Measurements from ENCODE around the gene VMO1.

DNA sequence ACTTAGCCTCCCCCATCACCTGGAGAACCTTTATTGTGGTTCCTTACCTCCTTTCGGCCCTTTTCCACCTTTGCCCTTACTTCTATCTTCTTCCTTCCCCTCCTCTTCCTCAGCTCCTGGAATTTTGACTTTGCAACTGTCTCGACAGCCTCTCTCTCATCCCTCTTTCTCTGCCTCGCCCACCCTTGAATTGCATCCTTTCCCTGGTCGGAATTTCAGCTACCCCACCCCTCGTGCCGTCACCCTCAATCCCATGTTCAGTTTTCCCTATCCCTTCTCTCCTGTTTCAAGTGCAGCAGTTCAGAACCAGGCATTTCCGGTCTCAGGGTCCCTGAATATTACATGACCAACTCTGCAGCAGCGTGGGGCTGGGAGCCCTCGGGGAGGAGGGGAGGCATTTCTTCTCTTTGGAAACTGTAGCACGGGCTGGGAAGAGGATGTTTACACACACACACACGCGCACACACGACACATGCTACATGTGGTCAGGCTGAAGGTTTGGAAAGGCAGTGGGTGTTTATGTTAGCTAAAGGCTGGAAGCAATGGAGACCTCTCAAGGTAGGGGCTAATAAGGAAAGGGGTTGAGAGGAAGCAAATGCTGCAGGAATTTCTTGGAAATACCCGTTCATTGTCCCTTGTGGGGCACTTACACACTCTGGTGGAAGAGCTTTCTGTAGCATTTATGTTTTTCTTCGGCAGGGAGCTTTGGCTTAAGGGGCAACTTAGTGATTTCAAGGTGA lies 47.9 kb upstream of the VMO1 start:
- TF ChIP-seq, protein P1, sequence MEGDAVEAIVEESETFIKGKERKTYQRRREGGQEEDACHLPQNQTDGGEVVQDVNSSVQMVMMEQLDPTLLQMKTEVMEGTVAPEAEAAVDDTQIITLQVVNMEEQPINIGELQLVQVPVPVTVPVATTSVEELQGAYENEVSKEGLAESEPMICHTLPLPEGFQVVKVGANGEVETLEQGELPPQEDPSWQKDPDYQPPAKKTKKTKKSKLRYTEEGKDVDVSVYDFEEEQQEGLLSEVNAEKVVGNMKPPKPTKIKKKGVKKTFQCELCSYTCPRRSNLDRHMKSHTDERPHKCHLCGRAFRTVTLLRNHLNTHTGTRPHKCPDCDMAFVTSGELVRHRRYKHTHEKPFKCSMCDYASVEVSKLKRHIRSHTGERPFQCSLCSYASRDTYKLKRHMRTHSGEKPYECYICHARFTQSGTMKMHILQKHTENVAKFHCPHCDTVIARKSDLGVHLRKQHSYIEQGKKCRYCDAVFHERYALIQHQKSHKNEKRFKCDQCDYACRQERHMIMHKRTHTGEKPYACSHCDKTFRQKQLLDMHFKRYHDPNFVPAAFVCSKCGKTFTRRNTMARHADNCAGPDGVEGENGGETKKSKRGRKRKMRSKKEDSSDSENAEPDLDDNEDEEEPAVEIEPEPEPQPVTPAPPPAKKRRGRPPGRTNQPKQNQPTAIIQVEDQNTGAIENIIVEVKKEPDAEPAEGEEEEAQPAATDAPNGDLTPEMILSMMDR (IDR thresholded peaks at IDR 0.05) = no peak
- no peak for TF ChIP-seq POLR2A (IDR thresholded peaks at IDR 0.05)
